ENCODE measurements around the gene ABCG2.

Gene ABCG2

GRCh38 chr4:88077911-88078524 lies 80.4 kb downstream of the ABCG2 start:
- DNase-seq = no peak
- intact Hi-C loops (cut with DNase I) = no loop called here

- DNase-seq = no peak
- intact Hi-C loops (cut with DNase I) = no loop called here
Observed at GRCh38 chr4:88075336-88075735, 83.1 kb downstream of the ABCG2 start.

- intact Hi-C loops (cut with DNase I) = no loop called here
- DNase-seq = no peak
Observed at GRCh38 chr4:88070031-88070430, 88.4 kb downstream of the ABCG2 start.

- intact Hi-C loops (cut with DNase I) = no loop called here
- DNase-seq = no peak
Observed at GRCh38 chr4:88064410-88064809, 94.0 kb downstream of the ABCG2 start.

GRCh38 chr4:88063634-88064296 lies 94.7 kb downstream of the ABCG2 start:
- intact Hi-C loops (cut with DNase I) = no loop called here

GRCh38 chr4:88062843-88063242 lies 95.6 kb downstream of the ABCG2 start:
- intact Hi-C loops (cut with DNase I) = no loop called here
- DNase-seq = no peak

More at GRCh38 chr4:88063634-88064296, 94.7 kb downstream of the ABCG2 start:
- no peak for DNase-seq

- intact Hi-C loops (cut with DNase I) = no loop called here
- no peak for DNase-seq
Observed at GRCh38 chr4:88062311-88062710, 96.1 kb downstream of the ABCG2 start.

GRCh38 chr4:88060431-88060830 lies 98.0 kb downstream of the ABCG2 start:
- no peak for DNase-seq
- intact Hi-C loops (cut with DNase I) = no loop called here

- intact Hi-C loops (cut with DNase I) = no loop called here
- DNase-seq = no peak
Observed at GRCh38 chr4:88059766-88060165, 98.7 kb downstream of the ABCG2 start.

- intact Hi-C loops (cut with DNase I) = no loop called here
Observed at GRCh38 chr4:88058295-88058694, 100.1 kb downstream of the ABCG2 start.

GRCh38 chr4:88054901-88055300 lies 103.5 kb downstream of the ABCG2 start:
- DNase-seq = no peak
- intact Hi-C loops (cut with DNase I) = no loop called here

More at GRCh38 chr4:88058295-88058694, 100.1 kb downstream of the ABCG2 start:
- DNase-seq = no peak

- no peak for DNase-seq
- intact Hi-C loops (cut with DNase I) = no loop called here
Observed at GRCh38 chr4:88054229-88054628, 104.2 kb downstream of the ABCG2 start.

- no peak for DNase-seq
- intact Hi-C loops (cut with DNase I) = no loop called here
Observed at GRCh38 chr4:88045021-88045420, 113.4 kb downstream of the ABCG2 start.

- no peak for DNase-seq
- intact Hi-C loops (cut with DNase I) = no loop called here
Observed at GRCh38 chr4:88043586-88044340, 114.7 kb downstream of the ABCG2 start.

- DNase-seq = no peak
- intact Hi-C loops (cut with DNase I) = no loop called here
Observed at GRCh38 chr4:88043001-88043400, 115.4 kb downstream of the ABCG2 start.

GRCh38 chr4:88041626-88042025 lies 116.8 kb downstream of the ABCG2 start:
- intact Hi-C loops (cut with DNase I) = no loop called here
- DNase-seq = no peak

- DNase-seq = no peak
- intact Hi-C loops (cut with DNase I) = no loop called here
Observed at GRCh38 chr4:88040707-88041106, 117.7 kb downstream of the ABCG2 start.
